Mucosa of gallbladder (tissue), 1 donor: ENCODE results near the gene OR6F1. TPM values are rescaled to one million over a fixed set of nuclear protein-coding genes. Genes with fewer than 3 reads are reported as not detected.
"Not testable (repeated sequence)": the region's sequence is repeated elsewhere in the genome, so short reads cannot be mapped to it uniquely, and the experiment has no call there.

Experiments used
- DNase-seq: peaks from one replicate; pipeline ENCODE4 v3.0.0-alpha.2; 2020; ENCODE audit warnings: low spot score
- total RNA-seq: library from RNA; stranded (reverse); gene quantifications from one replicate; pipeline ENCODE4 v1.2.1, GENCODE V29; 2021
- donor health status: DM: no; HTN: no; CAD: no.

Gene OR6F1
- not detected for total RNA-seq

DNA sequence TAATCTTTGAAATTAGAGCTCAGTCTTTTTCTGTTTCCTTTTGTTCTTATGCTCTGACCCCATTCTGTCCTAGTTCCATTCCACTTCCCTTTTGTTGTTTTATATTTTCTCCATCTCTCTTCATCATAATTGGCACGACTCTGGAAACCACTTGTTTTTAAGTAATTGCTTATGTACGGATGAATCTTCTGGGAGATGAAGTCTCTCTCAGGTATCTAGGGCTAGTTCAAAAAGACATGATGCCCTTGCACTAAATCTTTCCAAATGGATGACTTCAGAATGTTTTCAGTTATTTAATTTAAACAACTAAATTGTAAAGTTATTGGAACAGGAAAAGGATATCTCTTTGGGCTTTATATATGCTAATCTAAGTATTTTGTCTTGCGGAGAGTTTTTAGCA, at the start of gene OR6F1:
TSS of gene OR6F1 (minus strand) at position 101 of the 400 bp plus-strand sequence. CDS start 3,891 bp downstream, outside the sequence.
- no peak for DNase-seq

- DNase-seq = no peak
Observed at GRCh38 chr1:247760456-247760855, 44.0 kb upstream of the OR6F1 start, which contains the start of gene OR1C1. Gene OR1C1, minus strand, starts transcription at chr1:247760556. Its CDS starts 2,150 bp downstream, at chr1:247758406.

GRCh38 chr1:247754311-247754710, 37.9 kb upstream of the OR6F1 start:
- DNase-seq = not testable (repeated sequence)

DNA sequence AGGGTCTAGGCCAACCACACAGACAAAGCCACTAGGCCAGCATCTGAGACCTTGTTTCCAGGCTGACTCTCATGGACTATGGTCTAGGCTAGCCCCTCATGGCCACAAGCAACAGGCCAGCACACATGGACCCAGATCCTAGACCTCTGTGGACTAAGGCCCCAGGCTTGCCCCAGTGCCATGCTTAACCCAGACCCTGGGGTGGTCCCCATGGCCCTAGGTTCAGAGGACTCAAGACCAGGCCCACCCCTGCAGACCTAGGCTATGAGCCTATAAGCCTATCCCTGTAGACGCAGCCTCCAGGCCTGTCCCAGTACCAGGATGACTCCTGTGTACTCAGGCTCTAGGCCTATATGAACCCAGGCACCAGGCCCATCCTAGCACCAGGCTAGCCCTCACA, 33.4 kb upstream of the OR6F1 start:
- DNase-seq = no peak

- no peak for DNase-seq
Observed at GRCh38 chr1:247748041-247748440, 31.6 kb upstream of the OR6F1 start, which contains the start of gene OR14A2. Gene OR14A2, minus strand, starts transcription at chr1:247748141.

- no peak for DNase-seq
Observed at GRCh38 chr1:247747616-247748015, 31.2 kb upstream of the OR6F1 start.

GRCh38 chr1:247746391-247746935, 30.0 kb upstream of the OR6F1 start:
- no peak for DNase-seq

- not testable (repeated sequence) for DNase-seq
Observed at GRCh38 chr1:247742215-247742760, 25.8 kb upstream of the OR6F1 start.

GRCh38 chr1:247741756-247742155, 25.3 kb upstream of the OR6F1 start:
- DNase-seq = no peak

DNA sequence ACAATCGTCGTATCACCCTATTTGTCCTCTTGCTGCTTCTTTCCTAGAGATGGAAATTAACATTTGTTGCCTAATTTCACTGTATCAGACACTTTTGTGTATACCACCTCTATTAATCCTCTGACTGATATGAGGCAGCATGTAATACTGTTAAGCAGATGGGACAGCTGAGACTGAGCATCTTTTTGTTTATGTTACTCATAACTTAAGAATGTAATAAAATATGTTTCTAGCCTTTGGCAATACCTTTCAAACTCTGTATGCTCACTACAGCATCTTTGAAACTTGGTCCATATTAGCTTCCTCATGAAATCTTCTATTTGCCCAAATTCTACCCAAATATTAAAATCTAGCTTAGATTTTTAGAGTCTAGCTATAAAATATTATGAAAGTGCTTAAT, 24.3 kb upstream of the OR6F1 start:
- no peak for DNase-seq

DNA sequence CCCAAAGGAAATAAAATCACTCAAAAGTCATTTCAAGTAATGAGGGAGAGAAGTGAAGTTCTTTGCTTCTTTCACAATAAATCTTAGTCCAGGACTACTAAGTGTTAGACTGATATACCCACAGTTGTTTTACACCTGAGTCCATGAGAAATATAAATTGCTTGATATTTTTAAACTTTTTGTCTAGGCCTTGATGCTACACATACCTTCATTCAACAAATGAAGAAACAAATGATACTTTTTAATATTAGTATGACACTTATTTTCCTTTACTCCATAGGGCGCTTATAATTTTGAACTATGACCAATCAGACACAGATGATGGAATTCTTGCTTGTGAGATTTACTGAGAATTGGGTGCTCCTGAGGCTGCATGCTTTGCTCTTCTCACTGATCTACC, 21.9 kb upstream of the OR6F1 start, which contains the start of gene OR14K1:
TSS of gene OR14K1 (plus strand) at position 301 of the 400 bp plus-strand sequence. CDS start at position 301, 0 bp downstream.
- DNase-seq = no peak

DNA sequence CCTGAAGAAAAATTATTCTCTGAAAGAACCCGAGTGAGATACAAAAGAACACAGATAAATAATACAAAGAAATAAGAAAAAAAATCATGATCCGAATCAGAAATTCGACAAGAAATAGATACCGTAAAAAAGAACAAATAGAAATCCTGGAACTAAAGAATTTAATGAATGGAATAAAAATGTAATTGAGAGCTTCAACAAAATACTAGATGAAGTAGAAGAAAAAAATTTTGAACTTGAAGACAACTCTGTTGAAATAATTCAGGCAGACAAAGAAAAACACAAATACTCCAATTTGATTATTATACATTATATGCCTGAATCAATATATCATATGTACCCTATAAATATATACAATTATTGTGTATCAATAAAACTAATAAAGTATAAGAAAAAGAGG, 4.8 kb upstream of the OR6F1 start:
- DNase-seq = no peak

- DNase-seq = no peak
Observed at GRCh38 chr1:247713753-247714152, 2.7 kb downstream of the OR6F1 start.

- not testable (repeated sequence) for DNase-seq
Observed at GRCh38 chr1:247710681-247711080, 5.8 kb downstream of the OR6F1 start.

GRCh38 chr1:247701338-247701737, 15.1 kb downstream of the OR6F1 start:
- no peak for DNase-seq

GRCh38 chr1:247681288-247681897, 35.1 kb downstream of the OR6F1 start:
- peak; percentile 17 for DNase-seq

- DNase-seq = no peak
Observed at GRCh38 chr1:247680171-247680570, 36.3 kb downstream of the OR6F1 start.

DNA sequence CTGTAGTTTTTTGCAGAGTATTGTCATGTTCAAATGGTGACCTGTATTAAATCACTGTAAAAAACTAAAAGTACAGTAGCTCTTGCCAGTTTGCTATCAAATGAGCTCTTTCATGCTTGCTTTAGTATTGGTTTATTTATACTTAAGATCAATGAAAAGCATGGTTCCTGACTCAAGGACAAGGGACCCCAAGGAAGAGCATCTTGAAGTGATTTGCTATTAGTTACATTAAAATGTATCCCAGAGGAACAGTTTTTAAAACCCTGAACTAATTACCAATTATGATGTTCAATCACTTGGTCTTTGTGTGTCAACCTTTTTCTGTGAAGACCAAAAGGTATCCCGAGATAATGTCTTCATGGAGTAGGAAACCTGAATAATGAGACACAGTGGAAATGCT, 36.8 kb downstream of the OR6F1 start, which contains the start of gene OR13G1:
TSS of gene OR13G1 (minus strand) at position 101 of the 400 bp plus-strand sequence. CDS start 6,698 bp downstream, outside the sequence.
- DNase-seq = no peak

- DNase-seq = no peak
Observed at GRCh38 chr1:247669225-247669624, 47.2 kb downstream of the OR6F1 start.
